GM12878 (cell line): ENCODE data around the gene MARVELD2. TPM values are rescaled to one million over a fixed set of nuclear protein-coding genes. Genes with fewer than 3 reads are reported as not detected.

Experiments
- ATAC-seq: fragments of 200-7000 bp; cut with Tn5 transposase; 3 replicates; pipeline ENCODE4 v1.9.1; 2020; ENCODE audit warnings: mild to moderate bottlenecking, moderate library complexity
- BruUV-seq: library from RNA; stranded (reverse); fragments of 400-500 nt; replicated peaks from 2 replicates; lab custom pipeline; 2021; lab: Mats Ljungman, UMichigan
- CTCF ChIA-PET: fragments of 300-600 bp; sonication (Branson Sonifier 250); formaldehyde crosslinking; extraction: SDS; loops from one replicate; lab custom pipeline; 2021; ENCODE audit warnings: inconsistent platforms; lab: Yijun Ruan, JAX
- POLR2A ChIA-PET: fragments of 350-600 bp; formaldehyde crosslinking; extraction: SDS; loops from one replicate; lab custom pipeline; 2021; ENCODE audit warnings: inconsistent platforms; lab: Charles Lee
- RAD21 ChIA-PET: fragments of 300-600 bp; sonication (Branson Sonifier 250); formaldehyde crosslinking; loops from one replicate; lab custom pipeline; 2023; ENCODE audit warnings: antibody characterized with exemption; ENCODE audit not compliant: unreplicated experiment; lab: Charles Lee
- SMC1A ChIA-PET: fragments of 300-600 bp; sonication (Branson Sonifier 250); formaldehyde crosslinking; loops from one replicate; lab custom pipeline; 2023; ENCODE audit not compliant: unreplicated experiment, uncharacterized antibody; lab: Charles Lee
- DNase-seq: peaks from one replicate; pipeline ENCODE4 v3.0.0-alpha.2; 2011; ENCODE audit warnings: low read depth, low spot score
- FAIRE-seq: peaks from 3 replicates; lab custom pipeline; 2011; peaks lifted over from hg19 to GRCh38; lab: Jason Lieb, UNC
- H2AFZ ChIP-seq: 2 replicates; pipeline ENCODE4 v1.6.0; 2011; ENCODE audit warnings: low read depth, low read length, control low read depth; ENCODE audit not compliant: control insufficient read depth
- H3K27ac ChIP-seq: 2 replicates; pipeline ENCODE4 v1.5.1; 2011; ENCODE audit warnings: control low read depth; ENCODE audit not compliant: control insufficient read depth, insufficient read depth
- H3K27me3 ChIP-seq, 2 experiments: replicated peaks in 1 of 2; 2 replicates each; pipeline versions ENCODE4 v1.6.0 to v1.6.1; 2011; ENCODE audit warnings: low read length in 1 of 2; ENCODE audit not compliant: control insufficient read depth in 2 of 2, insufficient read depth in 2 of 2
- H3K36me3 ChIP-seq, 2 experiments: 2 replicates each; pipeline ENCODE4 v1.5.1; 2011; ENCODE audit warnings: low read length in 1 of 2; ENCODE audit not compliant: control insufficient read depth in 2 of 2, insufficient read depth in 2 of 2
- H3K4me1 ChIP-seq: 2 replicates; pipeline ENCODE4 v1.6.1; 2011; ENCODE audit warnings: mild to moderate bottlenecking, low read length, moderate library complexity, mixed read lengths; ENCODE audit not compliant: control insufficient read depth, insufficient read depth
- H3K4me2 ChIP-seq: 2 replicates; pipeline ENCODE4 v1.6.0; 2011; ENCODE audit warnings: control low read depth; ENCODE audit not compliant: control insufficient read depth, insufficient read depth
- H3K4me3 ChIP-seq: fragments of 200-600 bp; sonication (generic); 2 replicates; pipeline ENCODE4 v1.5.1; 2016
- H3K79me2 ChIP-seq: 2 replicates; pipeline ENCODE4 v1.6.0; 2011; ENCODE audit warnings: low read length; ENCODE audit not compliant: control insufficient read depth, insufficient read depth
- H3K9ac ChIP-seq: 2 replicates; pipeline ENCODE4 v1.8.0; 2011; ENCODE audit warnings: low read length, control low read depth, mixed read lengths; ENCODE audit not compliant: control insufficient read depth, insufficient read depth
- H3K9me3 ChIP-seq: replicated peaks from 3 replicates; pipeline ENCODE4 v1.5.1; 2011; ENCODE audit warnings: mild to moderate bottlenecking, low read length; ENCODE audit not compliant: control insufficient read depth, insufficient read depth
- H4K20me1 ChIP-seq: 2 replicates; pipeline ENCODE4 v1.6.0; 2011; ENCODE audit not compliant: control insufficient read depth, insufficient read depth
- CREB1 ChIP-seq: IDR thresholded peaks from 2 replicates; pipeline ENCODE4 v1.6.1; 2012; ENCODE audit warnings: low read depth, mild to moderate bottlenecking, inconsistent platforms
- E2F8 ChIP-seq: fragments of 450-650 bp; IDR thresholded peaks from 2 replicates; pipeline ENCODE4 v1.6.1; 2018; ENCODE audit warnings: mild to moderate bottlenecking, low read depth, moderate library complexity; ENCODE audit not compliant: partially characterized antibody
- HDGF ChIP-seq: fragments of 450-650 bp; IDR thresholded peaks from 2 replicates; pipeline ENCODE4 v1.6.1; 2016; ENCODE audit warnings: antibody characterized with exemption
- ZNF687 ChIP-seq: fragments of 450-650 bp; IDR thresholded peaks from 2 replicates; pipeline ENCODE4 v1.6.1; 2017; ENCODE audit warnings: mild to moderate bottlenecking, moderate library complexity
- ZZZ3 ChIP-seq: IDR thresholded peaks from 2 replicates; pipeline ENCODE4 v1.6.1; 2011; ENCODE audit warnings: low read depth; ENCODE audit not compliant: control insufficient read depth, insufficient read length
- WGBS: methylation state at CpG from one replicate; pipeline ENCODE4 v1.1.6; 2016; ENCODE audit warnings: low lambda C conversion rate; ENCODE audit not compliant: insufficient replicate concordance, insufficient coverage; ENCODE audit errors: missing lambda C conversion rate; 5-methylcytosine and 5-hydroxymethylcytosine counted together
- in situ Hi-C: fragments of 300-500 bp; cut with MboI; formaldehyde crosslinking; loops from 9 replicates; pipeline ENCODE4 v1.14.3; 2018; ENCODE audit warnings: mixed read lengths
- intact Hi-C: fragments of 100-400 bp; cut with micrococcal nuclease; formaldehyde crosslinking; loops from one replicate; pipeline ENCODE4 v1.14.2; 2022; ENCODE audit not compliant: unreplicated experiment
- polyA plus RNA-seq, 11 experiments: library from polyadenylated mRNA; depleted of rRNA in 4 of 11; unstranded in 6 of 11; stranded (reverse) in 5 of 11; fragments of >200 nt; fragmentation: Nextera tagmentation in 4 of 11; fragmentation: Illumina TruSeq in 1 of 11; extraction: Ambion mirVana in 4 of 11; extraction: Trizol in 1 of 11; gene quantifications; 1 replicate in 1 of 11; 2 replicates in 10 of 11; pipeline versions ENCODE4 v1.2.1 to v1.2.3, GENCODE V29; 2011 to 2016; ENCODE audit warnings: inconsistent platforms in 2 of 11, missing spikeins in 2 of 11, low read depth in 1 of 11
- total RNA-seq, 4 experiments: library from RNA; depleted of rRNA in 3 of 4; stranded (reverse); fragments of >200 nt in 3 of 4; fragmentation: Illumina TruSeq in 1 of 4; extraction: Trizol in 1 of 4; gene quantifications; 2 replicates each; pipeline versions ENCODE4 v1.2.1 to v1.2.3, GENCODE V29; 2013 to 2021

MARVELD2 gene
- total and polyA plus RNA-seq, 10 of the 15 experiments (the other 5 are each of a cell fraction or from before 2014, with no cell fraction given) = 0.37 to 6.2 (median 3.8) TPM

GRCh38 chr5:69378376-69378775, 36.5 kb upstream of the MARVELD2 start:
- TF ChIP-seq CREB1 = no peak
- TF ChIP-seq, all 136 proteins: peak for 0
- ATAC-seq = no peak
- SMC1A ChIA-PET = interaction anchor here (1.1 to 1.5 kb wide), 2 partner anchors 10 to 17 kb away, joined by 3 to 5 read pairs; no protein-coding TSS in a partner anchor
- CTCF ChIA-PET = no interaction called here
- RAD21 ChIA-PET = no interaction called here
- H3K4me2 ChIP-seq = no peak overlapping the region
- H2AFZ ChIP-seq = no peak overlapping the region
- H3K27ac ChIP-seq = no peak overlapping the region
- POLR2A ChIA-PET = no interaction called here
- peaks cover 18% of the 10 kb centered on the region for H3K79me2 ChIP-seq
- H3K36me3 ChIP-seq = peaks cover 4 to 17% of the 10 kb centered on the region in 2 experiments; a peak in 3 of 4 replicates
- no peaks in the 10 kb centered on the region for H3K27me3 ChIP-seq
- H3K4me3 ChIP-seq = no peak overlapping the region
- no peak for FAIRE-seq
- intact Hi-C loops = loop anchor here (10.0 kb wide), 2 partner anchors 56 to 116 kb away; partner anchors contain the start of gene OCLN
- in situ Hi-C loops = no loop called here
- H3K9me3 ChIP-seq = no peaks in the 10 kb centered on the region
- peaks cover 12% of the 10 kb centered on the region for H3K4me1 ChIP-seq
- BruUV-seq = no TSS peak
- no peaks in the 10 kb centered on the region for H4K20me1 ChIP-seq
- no peak overlapping the region for H3K9ac ChIP-seq
- DNase-seq = no peak

- ChIA-PET SMC1A (interaction anchor here (1.1 kb wide), 1 partner anchor 9 kb away, joined by 3 read pairs; no protein-coding TSS in a partner anchor), POLR2A (interaction anchor here (0.6 kb wide), 1 partner anchor 137 kb away, joined by 4 read pairs; no protein-coding TSS in a partner anchor), CTCF (no interaction called here), RAD21 (no interaction called here)
- peaks cover 0 to 23% of the 10 kb centered on the region in 2 experiments; a peak in 3 of 4 replicates for H3K36me3 ChIP-seq
- no peaks in the 10 kb centered on the region for H3K79me2 ChIP-seq
- H3K27me3 ChIP-seq = no peaks in the 10 kb centered on the region
- H3K4me2 ChIP-seq = no peak overlapping the region
- intact Hi-C loops = no loop called here
- ATAC-seq (no peak), FAIRE-seq (no peak), DNase-seq (no peak)
- no peak overlapping the region for H3K9ac ChIP-seq
- in situ Hi-C loops = no loop called here
- H2AFZ ChIP-seq = no peak overlapping the region
- no TSS peak for BruUV-seq
- H3K9me3 ChIP-seq = no peaks in the 10 kb centered on the region; the same call in 2 of the 3 replicates
- no peak overlapping the region for H3K27ac ChIP-seq
- H3K4me1 ChIP-seq = no peaks in the 10 kb centered on the region
- 92% methylated on average over 15 of the region's 15 CpGs for WGBS
- H3K4me3 ChIP-seq = no peak overlapping the region
- H4K20me1 ChIP-seq = no peaks in the 10 kb centered on the region
- TF ChIP-seq ZNF687 (no peak), HDGF (no peak), ZZZ3 (no peak), E2F8 (no peak)
These were observed 10.1 kb upstream of the MARVELD2 start for GRCh38 chr5:69404659-69405330.
